Measurements from ENCODE around the gene SYNM. TPM values are rescaled to one million over a fixed set of nuclear protein-coding genes. Genes with fewer than 3 reads are reported as not detected.

Gene SYNM
- total and polyA plus RNA-seq, 2 donors (not counting 1 experiment from before 2014, with no cell fraction given) = 0.04 to 0.27 TPM

DNA sequence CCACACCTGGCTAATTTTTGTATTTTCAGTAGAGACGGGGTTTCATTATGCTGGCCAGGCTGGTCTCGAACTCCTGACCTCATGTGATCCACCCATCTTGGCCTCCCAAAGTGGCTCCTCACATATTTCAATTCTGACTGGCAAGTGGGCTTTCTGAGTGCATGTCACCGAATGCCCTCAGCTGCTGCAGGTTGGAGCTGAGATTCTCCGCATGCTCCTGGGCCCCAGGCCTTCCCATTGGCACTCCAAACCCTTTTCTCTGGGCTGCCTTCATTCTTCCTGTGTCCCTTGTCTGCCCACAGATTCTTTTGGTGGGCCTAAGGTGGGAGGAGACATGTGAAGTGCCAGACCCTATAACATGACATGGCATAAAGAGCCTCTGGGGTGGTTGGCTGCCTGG, 67.3 kb downstream of the SYNM start:
- CTCF ChIA-PET = no interaction called here
- H3K9ac ChIP-seq (ENCODE audit: low read length) = no peak overlapping the region
- H3K27ac ChIP-seq (ENCODE audit: low read length in 2 of 2) = no peak overlapping the region
- DNase-seq = no peak
- H3K79me2 ChIP-seq (ENCODE audit: control insufficient read depth, insufficient read depth, low read length) = no peaks in the 10 kb centered on the region
- Mint-ChIP-seq H3K9me3 (ENCODE audit: insufficient read depth) (no peaks in the 10 kb centered on the region), H3K4me3 (no peak overlapping the region), H3K4me1 (peaks cover 18% of the 10 kb centered on the region), H3K27me3 (no peaks in the 10 kb centered on the region), H3K27ac (no peak overlapping the region)
- ATAC-seq (ENCODE audit: low read depth) = no peak
- no peaks in the 10 kb centered on the region for H3K36me3 ChIP-seq (replicated peaks in 1 of 2; ENCODE audit: control extremely low read depth in 1 of 2, control insufficient read depth in 1 of 2, extremely low read depth in 1 of 2, insufficient read depth in 2 of 2, low read length in 1 of 2)
- no peak overlapping the region for H3K4me3 ChIP-seq (ENCODE audit: control extremely low read depth in 1 of 5, extremely low read depth in 1 of 5, insufficient read depth in 1 of 5, low read depth in 2 of 5, low read length in 4 of 5)
- intact Hi-C loops (cut with micrococcal nuclease) = no loop called here
- POLR2A ChIA-PET = no interaction called here
- H3K9me3 ChIP-seq (ENCODE audit: control extremely low read depth in 1 of 3, control insufficient read depth in 2 of 3, insufficient read depth in 1 of 3, low read length in 2 of 3) = no peaks in the 10 kb centered on the region
- H3K4me2 ChIP-seq (replicated peaks; ENCODE audit: low read depth, low read length, poor library complexity, severe bottlenecking) = no peak overlapping the region
- peaks cover 12 to 13% of the 10 kb centered on the region in 2 donors for H3K4me1 ChIP-seq (ENCODE audit: control insufficient read depth in 2 of 2, insufficient read depth in 2 of 2, low read length in 2 of 2)
- H3K27me3 ChIP-seq (replicated peaks in 1 of 4; ENCODE audit: control extremely low read depth in 1 of 4, control insufficient read depth in 3 of 4, insufficient read depth in 4 of 4, low read length in 3 of 4) = no peaks in the 10 kb centered on the region
- H2AFZ ChIP-seq (ENCODE audit: insufficient read depth, low read depth, low read length, poor library complexity, severe bottlenecking) = no peak overlapping the region
- TF ChIP-seq CTCF (IDR thresholded peaks at IDR 0.05) (no peak), EZH2 (IDR thresholded peaks at IDR 0.05; ENCODE audit: borderline replicate concordance, insufficient read depth, low read depth, low read length, poor library complexity, severe bottlenecking) (no peak)
- H4K20me1 ChIP-seq (ENCODE audit: control insufficient read depth, insufficient read depth, low read length, poor library complexity, severe bottlenecking) = no peaks in the 10 kb centered on the region
- WGBS (ENCODE audit: insufficient coverage) = 100% methylated on average over 4 of the region's 4 CpGs

GRCh38 chr15:99172989-99173388, 68.1 kb downstream of the SYNM start:
- Histone ChIP-seq H4K20me1 (ENCODE audit: control insufficient read depth, insufficient read depth, low read length, poor library complexity, severe bottlenecking) (no peaks in the 10 kb centered on the region), H3K9ac (ENCODE audit: low read length) (no peak overlapping the region), H3K79me2 (ENCODE audit: control insufficient read depth, insufficient read depth, low read length) (no peaks in the 10 kb centered on the region), H3K36me3 (replicated peaks in 1 of 2; ENCODE audit: control extremely low read depth in 1 of 2, control insufficient read depth in 1 of 2, extremely low read depth in 1 of 2, insufficient read depth in 2 of 2, low read length in 1 of 2) (no peaks in the 10 kb centered on the region), H3K4me3 (ENCODE audit: control extremely low read depth in 1 of 5, extremely low read depth in 1 of 5, insufficient read depth in 1 of 5, low read depth in 2 of 5, low read length in 4 of 5) (no peak overlapping the region), H3K27ac (ENCODE audit: low read length in 2 of 2) (no peak overlapping the region), H3K27me3 (replicated peaks in 1 of 4; ENCODE audit: control extremely low read depth in 1 of 4, control insufficient read depth in 3 of 4, insufficient read depth in 4 of 4, low read length in 3 of 4) (no peaks in the 10 kb centered on the region), H3K4me1 (ENCODE audit: control insufficient read depth in 2 of 2, insufficient read depth in 2 of 2, low read length in 2 of 2) (peaks cover 6 to 7% of the 10 kb centered on the region in 2 donors), H3K9me3 (ENCODE audit: control extremely low read depth in 1 of 3, control insufficient read depth in 2 of 3, insufficient read depth in 1 of 3, low read length in 2 of 3) (no peaks in the 10 kb centered on the region), H2AFZ (ENCODE audit: insufficient read depth, low read depth, low read length, poor library complexity, severe bottlenecking) (no peak overlapping the region), H3K4me2 (replicated peaks; ENCODE audit: low read depth, low read length, poor library complexity, severe bottlenecking) (no peak overlapping the region)
- ChIA-PET CTCF (no interaction called here), POLR2A (no interaction called here)
- no peak overlapping the region for H3K4me3 Mint-ChIP-seq
- WGBS (ENCODE audit: insufficient coverage) = 100% methylated on average over 1 of the region's 3 CpGs
- intact Hi-C loops (cut with micrococcal nuclease) = no loop called here
- H3K4me1 Mint-ChIP-seq = peaks cover 12% of the 10 kb centered on the region
- no peak for DNase-seq
- ATAC-seq (ENCODE audit: low read depth) = no peak
- no peak overlapping the region for H3K27ac Mint-ChIP-seq
- no peaks in the 10 kb centered on the region for H3K27me3 Mint-ChIP-seq
- TF ChIP-seq CTCF (IDR thresholded peaks at IDR 0.05) = no peak
- no peak for TF ChIP-seq EZH2 (IDR thresholded peaks at IDR 0.05; ENCODE audit: borderline replicate concordance, insufficient read depth, low read depth, low read length, poor library complexity, severe bottlenecking)
- no peaks in the 10 kb centered on the region for H3K9me3 Mint-ChIP-seq (ENCODE audit: insufficient read depth)
